Activated CD8-positive, alpha-beta memory T cell treated with anti-CD3 and anti-CD28 coated beads for 48 hours (primary cell): Measurements from ENCODE around the gene ICA1.

ENCODE experiments used
- DNase-seq, 3 experiments: peaks; one replicate each; pipeline ENCODE4 v3.0.0-alpha.2; 2020; ENCODE audit warnings: low read depth in 2 of 3, low spot score in 2 of 3

Gene ICA1

DNA sequence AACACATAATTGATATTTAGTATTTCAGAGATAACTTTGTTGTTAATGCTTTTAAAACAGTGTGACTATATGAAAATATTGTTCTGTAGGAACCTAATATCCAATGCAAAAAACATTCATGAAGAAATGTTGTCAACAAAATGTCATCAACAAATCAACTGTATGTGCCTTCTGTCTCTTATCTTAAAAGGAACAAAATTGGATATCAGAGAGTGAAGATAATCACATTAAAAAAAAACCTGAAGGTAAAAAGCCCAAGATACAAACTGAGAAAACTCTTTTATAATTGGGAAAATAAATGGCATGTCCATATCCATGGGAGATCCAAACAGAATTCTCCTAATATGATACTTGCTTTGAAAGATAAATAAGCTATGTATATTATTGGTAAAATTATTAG, 33.9 kb downstream of the ICA1 start:
- no peak for DNase-seq

DNA sequence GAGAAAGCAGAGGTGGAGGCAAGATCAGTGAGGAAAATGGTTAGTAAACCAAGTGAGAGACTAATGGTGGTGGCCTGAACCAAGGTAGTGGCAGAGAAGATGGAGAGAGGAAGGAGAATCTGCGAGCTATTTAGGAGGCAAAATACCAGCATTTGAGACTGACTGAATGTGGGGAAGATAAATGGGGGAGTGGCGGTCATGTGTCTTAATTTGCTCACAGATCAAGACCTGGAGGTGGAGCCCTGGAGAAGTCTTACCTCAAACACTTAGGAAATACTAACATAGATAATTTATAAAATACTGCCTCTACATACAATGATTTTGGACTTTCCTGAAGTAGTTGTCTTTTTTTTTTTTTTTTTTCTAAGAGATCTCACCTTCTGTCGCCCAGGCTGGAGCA, 34.7 kb downstream of the ICA1 start:
- DNase-seq: no peak

DNA sequence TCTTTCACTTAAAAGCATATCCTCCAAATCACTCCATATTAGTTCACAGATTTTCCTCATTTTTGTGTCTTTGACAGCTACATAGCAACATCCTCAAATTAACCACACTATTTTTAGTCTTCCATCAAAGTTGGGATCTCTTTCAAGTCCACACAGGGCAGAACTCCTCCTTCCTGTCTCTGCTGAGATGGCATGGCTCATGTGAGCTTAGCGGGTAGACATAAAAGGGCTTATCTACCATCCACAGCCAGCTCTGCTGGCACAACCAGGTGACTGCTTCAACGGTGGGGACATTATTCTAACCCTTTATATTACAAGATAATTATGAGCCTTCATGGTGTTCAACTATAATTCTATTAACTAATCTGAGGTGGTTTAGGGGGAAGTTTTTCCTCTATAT, 35.5 kb downstream of the ICA1 start:
- no peak for DNase-seq

DNA sequence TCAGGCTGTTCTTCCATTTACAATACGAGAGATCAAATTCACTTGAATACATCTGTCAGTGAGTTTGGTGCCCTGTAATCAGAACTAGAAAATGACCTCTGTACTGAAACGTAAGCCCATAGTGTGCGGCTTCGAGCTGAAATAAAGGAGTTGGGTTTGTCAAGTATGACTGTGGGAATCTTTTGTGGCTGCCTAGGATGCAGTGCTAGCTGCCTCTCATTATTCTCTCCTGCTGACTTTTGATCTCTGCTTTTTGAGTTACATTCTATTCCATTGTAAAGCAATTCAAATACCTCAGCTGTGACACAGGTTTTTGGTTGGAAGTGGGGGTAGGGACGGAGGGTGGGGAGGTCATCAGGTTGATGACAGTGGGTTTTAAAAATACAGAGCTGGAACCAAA, 40.4 kb downstream of the ICA1 start:
- DNase-seq: no peak

DNA sequence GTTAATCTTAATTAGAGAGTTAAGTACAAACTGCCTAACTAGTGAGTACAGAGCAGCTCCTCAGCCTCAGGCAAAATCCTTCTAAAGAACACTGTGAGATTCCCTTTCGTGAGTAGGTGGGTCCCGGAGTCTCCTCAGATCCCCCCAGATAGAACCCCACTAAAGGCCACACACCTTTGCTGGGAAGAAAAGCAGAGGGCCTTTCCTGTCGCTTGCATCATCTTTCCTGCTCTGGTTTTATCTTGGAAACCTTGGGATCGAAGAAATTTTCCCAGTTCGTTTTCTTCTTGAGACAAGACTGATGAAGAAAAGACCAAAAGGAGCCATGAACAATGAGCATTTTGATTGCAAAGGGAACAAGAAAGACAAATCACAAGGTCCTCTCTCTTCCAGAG, 40.9 kb downstream of the ICA1 start:
- no peak for DNase-seq

DNA sequence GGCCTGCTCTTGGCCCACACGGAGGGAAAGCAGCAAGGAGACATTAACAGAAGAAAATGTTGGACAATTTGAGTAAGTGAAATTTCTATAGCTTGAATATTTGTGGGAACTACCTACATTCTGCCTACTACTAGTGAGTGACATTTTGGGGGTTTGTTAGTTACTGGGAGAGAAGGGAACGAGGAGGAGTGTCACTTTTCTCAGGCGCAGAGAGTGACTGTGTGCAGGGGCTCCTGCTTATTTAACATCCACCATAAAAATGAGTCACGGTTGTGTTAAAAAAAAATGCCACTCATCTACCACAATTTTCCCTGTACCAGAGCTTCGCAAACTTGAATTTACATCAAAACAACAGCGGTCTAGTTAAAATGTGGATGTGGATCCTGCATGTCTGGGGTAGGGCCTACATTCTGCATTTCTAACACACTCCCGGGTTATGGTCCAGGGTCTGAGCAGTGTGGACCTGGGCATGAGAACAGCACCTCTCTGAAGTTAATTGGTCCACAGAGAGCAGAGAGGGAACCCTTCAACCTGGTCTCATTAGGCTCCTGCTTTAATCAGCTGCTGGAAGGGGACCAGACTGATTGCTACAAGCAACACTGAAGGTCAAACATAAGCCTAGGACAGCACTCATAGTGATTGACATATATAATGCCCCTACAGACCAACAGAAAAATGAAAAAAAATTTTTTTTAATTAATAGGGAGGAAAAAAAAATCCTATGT, 41.4 kb downstream of the ICA1 start:
- DNase-seq: no peak

DNA sequence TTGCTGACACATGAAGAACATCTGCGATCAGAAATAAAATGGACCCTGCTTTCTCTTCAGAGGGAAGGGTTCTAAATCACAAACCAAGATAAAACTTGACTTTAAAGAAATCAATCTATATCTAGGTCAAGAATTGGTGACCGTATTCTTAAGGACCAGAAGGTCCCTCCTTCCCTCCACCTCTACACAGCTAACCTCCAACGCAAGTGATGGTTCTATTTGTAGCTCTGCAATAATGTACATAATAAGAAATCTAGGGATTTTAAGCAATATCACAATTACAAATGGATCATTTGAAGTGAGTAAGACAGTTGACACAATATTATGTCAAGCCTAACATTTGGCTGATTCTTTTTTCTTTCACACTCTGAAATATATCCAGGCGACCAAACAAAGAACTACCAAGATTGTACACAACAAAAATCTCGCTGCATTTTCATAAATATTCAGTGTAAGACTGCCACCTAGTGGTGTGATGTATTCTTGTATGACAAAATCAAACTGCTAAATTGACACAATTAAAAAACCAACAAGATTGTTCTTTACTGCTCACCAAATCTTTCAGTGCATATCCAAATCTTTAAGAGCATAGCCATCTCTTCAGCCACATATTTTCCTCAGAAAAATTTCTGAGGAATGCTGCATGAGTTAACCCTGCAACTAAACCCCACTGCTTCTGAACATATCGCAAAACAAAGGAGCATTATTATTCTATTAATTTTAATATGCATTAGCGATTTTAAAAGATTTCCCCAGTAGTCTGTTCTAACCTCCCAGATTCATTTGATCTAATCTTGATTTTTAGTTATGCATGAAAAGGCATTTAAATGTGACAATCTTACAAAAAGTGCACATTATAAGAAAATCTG, 44.5 kb downstream of the ICA1 start:
- DNase-seq: no peak

DNA sequence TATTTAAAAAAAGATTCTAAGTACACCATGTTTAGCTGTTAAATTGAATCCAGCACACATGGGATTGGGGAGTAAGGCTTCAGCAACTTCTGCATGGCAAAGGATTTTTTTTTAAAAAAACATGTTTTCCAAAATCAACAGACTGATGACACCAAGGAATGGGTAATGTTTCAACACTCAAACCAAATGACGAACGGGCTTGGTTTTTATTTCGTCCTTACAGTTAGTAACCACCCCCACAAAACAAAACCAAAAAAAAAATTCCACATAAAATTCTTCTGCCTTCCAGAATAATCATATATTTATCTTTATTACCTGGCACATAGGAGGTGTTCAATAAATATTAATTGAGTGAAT, 45.7 kb downstream of the ICA1 start:
- DNase-seq: no peak

DNA sequence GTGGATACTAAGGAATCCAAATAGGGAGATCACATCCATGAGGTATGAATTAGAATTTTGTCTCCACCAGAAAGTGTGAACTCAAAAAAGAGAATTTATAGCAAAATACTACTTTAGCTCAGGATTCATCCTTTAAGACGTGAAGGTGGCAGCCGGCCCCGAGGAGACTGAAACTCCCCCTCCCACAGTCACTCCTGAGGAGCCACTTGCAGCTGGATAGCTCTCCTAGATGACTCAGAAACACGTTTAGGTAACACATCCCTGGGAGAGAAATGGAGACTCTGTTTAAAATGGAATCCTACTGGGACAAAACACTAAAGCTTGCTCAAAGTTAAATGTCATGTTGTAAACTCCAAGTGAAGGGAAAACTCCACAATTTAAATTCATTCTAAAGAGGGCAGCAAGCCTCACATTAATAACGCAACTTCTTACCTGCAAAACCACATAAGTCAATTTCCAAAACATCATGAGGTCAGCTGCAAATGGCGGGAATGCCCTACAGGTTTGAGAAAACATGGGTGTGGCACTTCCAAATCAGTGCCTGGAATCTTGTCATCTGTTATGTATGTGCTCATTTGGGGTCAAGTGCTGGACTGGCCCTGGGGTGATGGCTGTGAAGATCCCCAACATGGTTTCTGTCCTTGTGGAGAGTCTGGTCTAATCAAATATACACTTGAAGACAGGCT, 46.2 kb downstream of the ICA1 start:
- no peak for DNase-seq

DNA sequence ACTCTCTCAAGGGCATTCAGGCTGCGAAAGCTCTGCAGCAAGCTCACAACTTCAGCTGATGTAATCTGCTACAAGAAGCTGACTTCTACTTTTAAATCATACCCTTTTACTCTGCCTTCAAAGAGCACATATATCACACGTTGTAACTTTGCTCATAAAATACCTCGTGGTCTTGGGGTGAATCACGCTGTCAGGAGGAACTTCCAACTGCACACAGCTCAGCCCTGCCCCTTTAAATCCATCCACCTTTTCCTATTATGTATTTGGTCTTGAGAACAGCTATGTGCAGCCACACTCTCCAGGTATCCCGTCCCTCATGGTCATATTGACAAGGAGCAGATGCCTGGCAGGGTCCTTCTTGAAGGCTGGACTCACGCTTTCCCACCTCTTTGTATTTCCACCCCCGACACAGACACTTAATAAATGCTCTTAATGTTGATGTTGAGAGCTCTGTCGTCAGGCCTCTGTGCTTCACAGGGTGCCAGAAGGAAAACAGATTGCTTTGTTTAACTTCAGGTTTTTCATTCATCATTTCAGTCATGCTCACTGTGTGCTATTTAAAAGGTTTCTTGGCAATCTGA, 47.6 kb downstream of the ICA1 start:
- no peak for DNase-seq

DNA sequence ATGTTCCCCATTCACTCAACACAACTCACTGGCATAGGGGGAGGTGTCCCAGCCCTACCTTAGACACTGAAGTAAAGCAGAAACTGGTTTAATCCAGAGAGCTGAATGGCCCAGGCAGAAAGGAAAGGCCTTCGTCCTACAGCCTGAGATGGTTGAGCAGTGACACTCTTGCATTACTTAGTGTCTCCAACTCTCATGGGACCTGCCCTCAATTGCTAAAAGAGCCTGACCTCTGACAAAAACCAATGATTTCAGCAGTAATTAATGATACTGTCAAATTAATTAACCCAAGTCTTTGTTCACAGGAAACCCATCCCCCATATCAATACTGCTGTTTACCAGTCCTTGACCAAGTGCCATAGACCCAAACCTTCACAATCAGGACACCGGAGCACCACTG, 48.6 kb downstream of the ICA1 start:
- no peak for DNase-seq

DNA sequence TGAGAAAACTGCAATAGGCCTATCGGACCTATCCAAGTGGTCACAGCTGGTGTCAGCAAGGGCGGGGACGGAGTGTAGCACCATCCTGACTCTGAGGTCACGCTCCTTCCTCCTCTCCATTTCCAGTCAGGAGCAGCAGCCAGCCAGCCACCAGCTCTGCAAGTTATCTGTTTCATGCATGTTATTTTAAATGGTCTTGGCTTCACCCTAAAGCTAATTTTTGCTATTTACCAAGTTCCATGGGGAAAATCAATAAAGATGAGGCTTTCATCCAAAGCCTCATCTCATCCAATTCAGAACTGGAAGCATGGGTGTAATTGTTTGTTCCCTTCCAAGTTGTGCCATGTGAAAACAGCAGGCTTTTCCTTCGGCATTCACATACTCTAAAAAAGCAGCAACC, 49.3 kb downstream of the ICA1 start:
- no peak for DNase-seq

DNA sequence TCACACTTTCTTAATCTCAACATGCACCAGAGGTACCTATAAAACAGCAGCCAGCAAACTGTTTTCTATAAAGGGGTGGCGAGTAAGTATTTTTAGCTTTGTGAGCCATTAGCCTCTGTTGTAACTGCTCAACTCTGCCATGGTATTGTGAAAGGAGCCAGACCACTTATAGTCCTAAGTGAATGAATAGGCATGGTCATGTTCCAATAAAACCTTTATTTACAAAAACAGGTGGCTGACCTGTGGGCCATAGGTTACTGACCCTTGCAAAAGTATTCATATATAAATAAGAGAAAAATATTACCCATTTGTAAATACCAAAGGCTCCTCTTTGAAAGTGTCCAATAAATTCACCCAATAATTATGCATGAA, 50.3 kb downstream of the ICA1 start:
- no peak for DNase-seq

DNA sequence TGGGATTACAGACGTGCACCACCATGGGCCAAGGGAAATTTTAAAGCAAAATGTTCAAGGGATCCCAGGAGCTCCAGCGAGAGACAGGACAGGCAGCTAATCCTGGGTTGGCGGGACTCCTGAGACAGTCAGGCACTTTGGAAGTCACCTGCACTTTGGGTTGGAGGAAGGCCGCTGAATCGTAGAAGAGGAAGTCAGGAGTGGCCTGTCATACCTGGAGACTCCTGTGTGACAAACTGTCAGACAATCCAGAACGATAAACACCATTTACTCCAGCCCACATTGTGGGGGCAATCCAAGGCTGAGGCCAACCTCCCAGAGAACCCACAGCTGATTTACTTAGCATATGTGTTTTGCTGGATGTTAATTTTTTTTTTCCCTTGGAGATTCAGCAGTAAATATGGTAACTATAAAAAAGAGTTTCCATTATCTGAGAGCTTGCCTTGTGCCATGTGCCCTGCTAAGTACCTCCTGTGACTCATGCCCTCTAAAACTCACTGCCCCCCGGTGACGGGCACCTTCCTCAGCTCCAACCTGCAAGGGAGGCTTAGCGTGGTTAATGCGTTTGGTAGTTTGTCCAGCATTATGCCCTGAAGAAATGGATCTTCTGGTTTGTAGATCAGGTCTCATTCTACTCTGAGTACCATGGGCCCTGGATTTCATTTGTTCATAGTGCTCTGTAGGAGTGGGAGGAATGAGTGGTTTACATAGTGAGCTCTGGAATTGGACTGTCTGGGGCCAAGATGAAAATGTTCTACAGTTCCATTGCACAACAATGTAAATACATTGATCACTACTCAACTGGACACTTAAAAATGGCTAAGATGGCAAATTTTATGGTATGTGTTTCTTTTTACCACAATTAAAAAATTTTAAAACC, 50.9 kb downstream of the ICA1 start:
- no peak for DNase-seq

DNA sequence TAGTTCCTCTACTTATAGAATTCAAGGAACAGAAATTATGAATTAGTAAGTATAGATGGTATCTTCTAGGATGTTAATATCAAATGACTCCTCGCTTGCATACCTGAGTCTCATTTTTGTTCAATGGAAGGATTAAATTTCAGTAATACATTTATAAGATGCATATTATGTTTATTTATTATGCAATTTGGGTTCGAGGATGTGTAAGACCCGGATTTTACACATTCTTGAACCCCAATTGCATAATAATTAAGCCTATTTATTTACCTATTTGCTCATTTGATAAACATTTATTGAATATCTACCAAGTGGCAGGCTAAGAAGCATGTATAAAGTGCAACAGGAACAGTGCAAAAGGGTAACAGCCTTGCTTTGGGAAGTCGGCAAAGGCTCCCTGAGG, 52.6 kb downstream of the ICA1 start:
- DNase-seq: no peak

DNA sequence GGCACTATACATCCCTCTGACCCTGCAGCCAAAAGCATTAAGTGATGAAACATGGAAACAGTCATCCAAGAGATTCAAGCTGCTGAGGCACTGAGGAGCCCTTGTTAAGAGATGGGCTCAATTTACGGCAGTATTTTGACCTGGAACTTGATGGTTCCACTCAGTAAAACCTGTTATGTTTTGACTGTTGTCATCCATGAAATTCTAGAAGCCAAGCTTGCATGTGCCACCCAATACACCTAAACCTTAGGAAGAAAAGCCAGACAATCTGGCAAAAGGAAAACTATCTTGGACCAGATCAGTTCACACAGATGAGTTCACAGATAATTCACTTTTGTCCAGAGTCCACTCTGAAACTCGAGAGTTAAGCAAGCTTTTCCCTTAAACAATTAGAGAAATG, 53.2 kb downstream of the ICA1 start:
- no peak for DNase-seq

DNA sequence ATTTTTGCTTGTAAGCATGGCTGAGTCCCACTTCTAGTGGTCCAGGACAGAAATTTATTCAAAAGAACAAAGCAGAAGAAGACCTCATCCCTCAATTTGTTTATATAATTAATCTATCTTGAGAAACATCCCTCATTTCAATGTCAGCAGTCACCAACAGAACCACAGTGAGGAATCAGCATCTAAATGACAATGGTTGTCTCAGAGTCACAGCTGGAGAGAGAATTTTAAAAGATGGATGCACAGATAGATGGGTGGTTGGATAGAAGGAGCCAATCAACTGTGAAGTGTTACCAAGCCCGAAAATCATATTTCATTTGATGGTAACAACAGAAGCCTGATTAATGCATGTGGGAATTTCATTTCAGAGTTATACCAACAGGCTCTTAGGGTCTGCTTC, 55.0 kb downstream of the ICA1 start:
- DNase-seq: no peak

DNA sequence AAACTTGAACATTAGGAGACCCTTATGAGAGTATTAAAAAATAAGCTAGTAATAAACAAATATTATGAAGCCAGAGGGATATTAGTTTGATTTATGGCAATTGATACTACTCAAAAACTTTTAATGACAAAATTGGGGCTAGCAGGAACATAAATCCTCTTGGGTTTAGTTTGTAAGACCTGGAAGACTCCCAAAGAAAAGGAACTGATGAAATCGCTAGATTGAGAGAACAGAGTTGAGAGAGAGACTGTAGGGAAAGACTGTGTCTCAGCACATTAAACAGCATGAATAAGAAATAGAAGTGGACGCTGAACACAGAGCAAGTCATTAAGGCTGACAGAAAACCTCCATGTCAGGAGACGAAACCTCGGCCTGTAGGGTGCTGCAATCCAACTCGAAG, 56.4 kb downstream of the ICA1 start:
- DNase-seq: no peak

DNA sequence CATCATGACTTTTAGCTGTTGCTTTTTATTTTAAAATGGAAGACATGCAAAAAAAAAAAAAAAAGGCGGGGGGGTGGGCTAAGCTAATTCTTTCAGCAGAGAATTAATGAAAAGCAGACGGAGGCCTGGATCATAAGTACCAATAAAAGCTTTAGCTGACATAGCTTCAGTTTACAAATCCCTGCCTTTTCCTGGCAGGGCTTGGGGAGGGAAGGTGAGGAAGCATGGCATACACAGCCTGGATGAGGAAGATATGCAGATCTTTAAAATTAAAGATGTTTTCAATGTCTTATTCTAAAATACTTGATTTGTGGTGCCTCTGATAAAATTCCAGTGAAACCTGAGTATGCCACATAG, 57.0 kb downstream of the ICA1 start:
- no peak for DNase-seq

DNA sequence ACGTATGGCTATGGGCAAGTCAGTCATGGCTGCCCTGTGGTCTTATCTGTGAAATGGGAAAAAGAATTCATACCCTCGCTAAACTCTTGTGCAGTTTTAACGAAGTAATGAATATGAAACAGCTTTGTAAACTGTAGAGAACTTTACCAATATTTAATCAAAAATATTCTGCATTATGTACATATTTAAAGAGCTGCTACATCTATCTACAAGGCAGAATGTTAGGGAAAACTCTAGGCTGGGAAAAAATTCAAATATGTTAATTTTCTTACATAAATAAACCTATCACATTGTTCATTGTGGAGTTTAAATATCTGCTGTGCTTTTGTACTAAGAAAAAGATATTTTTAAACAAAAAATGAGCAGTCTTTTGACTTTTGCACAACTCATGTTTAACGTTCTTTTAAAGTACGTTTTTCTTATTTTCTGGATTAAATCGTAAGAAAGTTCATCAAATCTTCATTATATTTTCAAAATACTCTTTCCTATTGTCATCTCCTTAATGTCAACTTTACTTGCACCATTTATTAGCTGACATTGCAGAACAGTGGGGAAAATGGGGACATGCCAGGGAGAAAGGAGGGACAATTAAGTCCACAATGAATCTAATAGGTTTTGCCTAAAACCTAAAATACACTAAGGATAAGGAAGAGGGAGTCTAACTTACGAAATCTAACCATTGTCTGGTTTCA, 57.5 kb downstream of the ICA1 start:
- DNase-seq: no peak
